Measurements from ENCODE around the gene APOL6. TPM values are rescaled to one million over a fixed set of nuclear protein-coding genes. Genes with fewer than 3 reads are reported as not detected.

Gene APOL6
- total and polyA plus RNA-seq, 10 of the 15 experiments (the other 5 are each of a cell fraction or from before 2014, with no cell fraction given): 4.3 to 22.9 (median 9.3) TPM

DNA sequence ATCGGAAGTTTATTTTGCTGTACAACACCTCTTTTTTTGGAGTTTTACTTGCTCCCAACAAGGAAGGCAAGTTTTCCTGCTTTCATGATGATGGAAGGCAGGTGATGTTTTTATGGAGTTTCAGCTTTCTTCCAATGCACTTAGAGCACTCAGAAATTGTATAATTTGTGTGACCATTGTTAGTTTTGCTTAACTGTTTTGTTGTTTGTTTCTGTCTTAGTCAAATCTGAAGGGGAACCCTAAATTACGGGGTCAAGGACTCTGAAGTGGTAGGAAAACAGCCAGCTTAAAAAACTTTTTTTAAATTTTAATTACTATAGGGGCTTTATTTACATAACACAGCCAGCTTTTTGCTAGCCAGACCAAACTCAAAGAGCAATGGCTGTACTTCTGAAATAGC lies 14.7 kb downstream of the APOL6 start:
- H3K4me1 ChIP-seq (ENCODE audit: control insufficient read depth, insufficient read depth, low read length): peaks cover 3% of the 10 kb centered on the region; the same call in 1 of the 2 replicates
- CTCF ChIA-PET: interaction anchor here (1.0 to 2.9 kb wide), 3 partner anchors 16 to 252 kb away, joined by 3 to 11 read pairs (median 9); no protein-coding TSS in a partner anchor
- TF ChIP-seq, protein P1, sequence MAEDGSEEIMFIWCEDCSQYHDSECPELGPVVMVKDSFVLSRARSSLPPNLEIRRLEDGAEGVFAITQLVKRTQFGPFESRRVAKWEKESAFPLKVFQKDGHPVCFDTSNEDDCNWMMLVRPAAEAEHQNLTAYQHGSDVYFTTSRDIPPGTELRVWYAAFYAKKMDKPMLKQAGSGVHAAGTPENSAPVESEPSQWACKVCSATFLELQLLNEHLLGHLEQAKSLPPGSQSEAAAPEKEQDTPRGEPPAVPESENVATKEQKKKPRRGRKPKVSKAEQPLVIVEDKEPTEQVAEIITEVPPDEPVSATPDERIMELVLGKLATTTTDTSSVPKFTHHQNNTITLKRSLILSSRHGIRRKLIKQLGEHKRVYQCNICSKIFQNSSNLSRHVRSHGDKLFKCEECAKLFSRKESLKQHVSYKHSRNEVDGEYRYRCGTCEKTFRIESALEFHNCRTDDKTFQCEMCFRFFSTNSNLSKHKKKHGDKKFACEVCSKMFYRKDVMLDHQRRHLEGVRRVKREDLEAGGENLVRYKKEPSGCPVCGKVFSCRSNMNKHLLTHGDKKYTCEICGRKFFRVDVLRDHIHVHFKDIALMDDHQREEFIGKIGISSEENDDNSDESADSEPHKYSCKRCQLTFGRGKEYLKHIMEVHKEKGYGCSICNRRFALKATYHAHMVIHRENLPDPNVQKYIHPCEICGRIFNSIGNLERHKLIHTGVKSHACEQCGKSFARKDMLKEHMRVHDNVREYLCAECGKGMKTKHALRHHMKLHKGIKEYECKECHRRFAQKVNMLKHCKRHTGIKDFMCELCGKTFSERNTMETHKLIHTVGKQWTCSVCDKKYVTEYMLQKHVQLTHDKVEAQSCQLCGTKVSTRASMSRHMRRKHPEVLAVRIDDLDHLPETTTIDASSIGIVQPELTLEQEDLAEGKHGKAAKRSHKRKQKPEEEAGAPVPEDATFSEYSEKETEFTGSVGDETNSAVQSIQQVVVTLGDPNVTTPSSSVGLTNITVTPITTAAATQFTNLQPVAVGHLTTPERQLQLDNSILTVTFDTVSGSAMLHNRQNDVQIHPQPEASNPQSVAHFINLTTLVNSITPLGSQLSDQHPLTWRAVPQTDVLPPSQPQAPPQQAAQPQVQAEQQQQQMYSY (CRISPR knock-in tag; IDR thresholded peaks at IDR 0.05): no peak
- TF ChIP-seq NFXL1 (IDR thresholded peaks at IDR 0.05; ENCODE audit: borderline replicate concordance): no peak
- TF ChIP-seq, protein P2, sequence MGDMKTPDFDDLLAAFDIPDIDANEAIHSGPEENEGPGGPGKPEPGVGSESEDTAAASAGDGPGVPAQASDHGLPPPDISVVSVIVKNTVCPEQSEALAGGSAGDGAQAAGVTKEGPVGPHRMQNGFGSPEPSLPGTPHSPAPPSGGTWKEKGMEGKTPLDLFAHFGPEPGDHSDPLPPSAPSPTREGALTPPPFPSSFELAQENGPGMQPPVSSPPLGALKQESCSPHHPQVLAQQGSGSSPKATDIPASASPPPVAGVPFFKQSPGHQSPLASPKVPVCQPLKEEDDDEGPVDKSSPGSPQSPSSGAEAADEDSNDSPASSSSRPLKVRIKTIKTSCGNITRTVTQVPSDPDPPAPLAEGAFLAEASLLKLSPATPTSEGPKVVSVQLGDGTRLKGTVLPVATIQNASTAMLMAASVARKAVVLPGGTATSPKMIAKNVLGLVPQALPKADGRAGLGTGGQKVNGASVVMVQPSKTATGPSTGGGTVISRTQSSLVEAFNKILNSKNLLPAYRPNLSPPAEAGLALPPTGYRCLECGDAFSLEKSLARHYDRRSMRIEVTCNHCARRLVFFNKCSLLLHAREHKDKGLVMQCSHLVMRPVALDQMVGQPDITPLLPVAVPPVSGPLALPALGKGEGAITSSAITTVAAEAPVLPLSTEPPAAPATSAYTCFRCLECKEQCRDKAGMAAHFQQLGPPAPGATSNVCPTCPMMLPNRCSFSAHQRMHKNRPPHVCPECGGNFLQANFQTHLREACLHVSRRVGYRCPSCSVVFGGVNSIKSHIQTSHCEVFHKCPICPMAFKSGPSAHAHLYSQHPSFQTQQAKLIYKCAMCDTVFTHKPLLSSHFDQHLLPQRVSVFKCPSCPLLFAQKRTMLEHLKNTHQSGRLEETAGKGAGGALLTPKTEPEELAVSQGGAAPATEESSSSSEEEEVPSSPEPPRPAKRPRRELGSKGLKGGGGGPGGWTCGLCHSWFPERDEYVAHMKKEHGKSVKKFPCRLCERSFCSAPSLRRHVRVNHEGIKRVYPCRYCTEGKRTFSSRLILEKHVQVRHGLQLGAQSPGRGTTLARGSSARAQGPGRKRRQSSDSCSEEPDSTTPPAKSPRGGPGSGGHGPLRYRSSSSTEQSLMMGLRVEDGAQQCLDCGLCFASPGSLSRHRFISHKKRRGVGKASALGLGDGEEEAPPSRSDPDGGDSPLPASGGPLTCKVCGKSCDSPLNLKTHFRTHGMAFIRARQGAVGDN (IDR thresholded peaks at IDR 0.05): no peak
- TF ChIP-seq ZBTB33 (IDR thresholded peaks at IDR 0.05): no peak
- TF ChIP-seq PML (IDR thresholded peaks at IDR 0.05; ENCODE audit: low read length): no peak
- no peak for TF ChIP-seq FOS (IDR thresholded peaks at IDR 0.05; ENCODE audit: borderline replicate concordance, extremely low read depth, insufficient read length)
- TF ChIP-seq POLR2AphosphoS5 (IDR thresholded peaks at IDR 0.05; ENCODE audit: low read length): no peak
- no peak for TF ChIP-seq ZNF217 (IDR thresholded peaks at IDR 0.05)
- TF ChIP-seq, protein P3, sequence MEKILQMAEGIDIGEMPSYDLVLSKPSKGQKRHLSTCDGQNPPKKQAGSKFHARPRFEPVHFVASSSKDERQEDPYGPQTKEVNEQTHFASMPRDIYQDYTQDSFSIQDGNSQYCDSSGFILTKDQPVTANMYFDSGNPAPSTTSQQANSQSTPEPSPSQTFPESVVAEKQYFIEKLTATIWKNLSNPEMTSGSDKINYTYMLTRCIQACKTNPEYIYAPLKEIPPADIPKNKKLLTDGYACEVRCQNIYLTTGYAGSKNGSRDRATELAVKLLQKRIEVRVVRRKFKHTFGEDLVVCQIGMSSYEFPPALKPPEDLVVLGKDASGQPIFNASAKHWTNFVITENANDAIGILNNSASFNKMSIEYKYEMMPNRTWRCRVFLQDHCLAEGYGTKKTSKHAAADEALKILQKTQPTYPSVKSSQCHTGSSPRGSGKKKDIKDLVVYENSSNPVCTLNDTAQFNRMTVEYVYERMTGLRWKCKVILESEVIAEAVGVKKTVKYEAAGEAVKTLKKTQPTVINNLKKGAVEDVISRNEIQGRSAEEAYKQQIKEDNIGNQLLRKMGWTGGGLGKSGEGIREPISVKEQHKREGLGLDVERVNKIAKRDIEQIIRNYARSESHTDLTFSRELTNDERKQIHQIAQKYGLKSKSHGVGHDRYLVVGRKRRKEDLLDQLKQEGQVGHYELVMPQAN (conservative IDR thresholded peaks at IDR 0.05): no peak
- no peak for TF ChIP-seq ETV6 (conservative IDR thresholded peaks at IDR 0.05 in 1 of 2, IDR thresholded peaks at IDR 0.05 in 1 of 2; ENCODE audit: borderline replicate concordance in 1 of 2, low read depth in 1 of 2)

More for the DNA sequence above, 14.7 kb downstream of the APOL6 start:
- Histone ChIP-seq H3K9ac (ENCODE audit: control insufficient read depth, insufficient read depth, low read length) (no peak overlapping the region), H3K4me2 (ENCODE audit: control insufficient read depth, insufficient read depth) (no peak overlapping the region), H3K36me3 (ENCODE audit: control insufficient read depth in 2 of 2, insufficient read depth in 2 of 2, low read length in 1 of 2) (peaks cover 4 to 16% of the 10 kb centered on the region in 2 experiments), H3K9me3 (replicated peaks; ENCODE audit: control insufficient read depth, insufficient read depth, low read length) (peaks cover 3% of the 10 kb centered on the region; the same call in 2 of the 3 replicates), H3K79me2 (ENCODE audit: control insufficient read depth, insufficient read depth, low read length) (no peaks in the 10 kb centered on the region), H2AFZ (ENCODE audit: control insufficient read depth, low read depth, low read length) (no peak overlapping the region), H3K27ac (ENCODE audit: control insufficient read depth, insufficient read depth) (no peak overlapping the region), H3K27me3 (replicated peaks in 1 of 2; ENCODE audit: control insufficient read depth in 2 of 2, insufficient read depth in 2 of 2, low read length in 1 of 2) (no peaks in the 10 kb centered on the region), H3K4me3 (no peak overlapping the region), H4K20me1 (ENCODE audit: control insufficient read depth, insufficient read depth) (no peaks in the 10 kb centered on the region)
- in situ Hi-C loops (cut with MboI): no loop called here
- DNase-seq (ENCODE audit: low read depth, low spot score) (no peak), ATAC-seq (no peak), FAIRE-seq (peak; percentile 13)
- intact Hi-C loops (cut with micrococcal nuclease; ENCODE audit: unreplicated experiment): no loop called here
- BruUV-seq (replicated peaks): no TSS peak
- POLR2A ChIA-PET: interaction anchor here (0.6 to 0.7 kb wide), 2 partner anchors 140 to 432 kb away, joined by 3 to 4 read pairs; no protein-coding TSS in a partner anchor
- 85% methylated on average over 2 of the region's 2 CpGs for WGBS (ENCODE audit: insufficient coverage, insufficient replicate concordance, low lambda C conversion rate, missing lambda C conversion rate)
- RAD21 ChIA-PET (ENCODE audit: unreplicated experiment): interaction anchor here (1.2 kb wide), 1 partner anchor 15 kb away, joined by 4 read pairs; the partner anchor contains the start of gene APOL6
- SMC1A ChIA-PET (ENCODE audit: uncharacterized antibody, unreplicated experiment): interaction anchor here (0.9 to 1.5 kb wide), 6 partner anchors 11 to 733 kb away, joined by 3 to 5 read pairs (median 3); partner anchors contain the start of gene APOL6
